ENCODE results near the gene FCHSD2.

The FCHSD2 gene

DNA sequence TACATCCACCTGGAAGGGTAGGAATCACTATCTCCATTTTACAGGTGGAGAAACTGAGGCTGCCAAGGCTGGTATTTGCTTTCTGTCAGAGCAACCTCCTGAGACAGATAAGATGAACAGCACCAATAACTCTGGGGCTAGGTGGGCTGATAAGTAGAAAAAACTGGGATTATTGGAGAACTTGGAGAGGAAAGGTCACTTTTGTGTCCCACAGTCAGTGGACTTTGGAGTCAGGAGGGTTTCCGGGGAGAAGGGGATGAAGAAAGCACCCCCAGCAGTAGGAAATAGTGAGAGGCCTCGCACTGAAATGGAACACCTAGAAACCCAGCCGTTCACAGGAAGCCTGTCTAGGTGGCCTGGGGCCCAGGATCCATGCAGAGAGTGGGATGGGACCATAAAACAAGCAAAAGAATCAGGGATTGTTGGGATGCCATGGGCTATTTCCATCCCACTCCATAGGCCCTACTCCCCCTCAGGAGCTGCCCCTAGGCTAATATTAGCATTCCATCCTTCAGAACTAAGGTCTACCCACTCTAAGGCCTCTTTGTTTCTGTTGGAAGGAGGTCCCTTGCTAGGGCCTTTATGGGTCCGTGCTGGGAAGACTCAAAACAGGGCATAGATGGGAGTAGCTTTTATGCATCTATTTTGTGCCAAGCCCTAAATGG is 31.0 kb upstream of the FCHSD2 start:
- DNase-seq (ENCODE audit: low spot score): no peak

DNA sequence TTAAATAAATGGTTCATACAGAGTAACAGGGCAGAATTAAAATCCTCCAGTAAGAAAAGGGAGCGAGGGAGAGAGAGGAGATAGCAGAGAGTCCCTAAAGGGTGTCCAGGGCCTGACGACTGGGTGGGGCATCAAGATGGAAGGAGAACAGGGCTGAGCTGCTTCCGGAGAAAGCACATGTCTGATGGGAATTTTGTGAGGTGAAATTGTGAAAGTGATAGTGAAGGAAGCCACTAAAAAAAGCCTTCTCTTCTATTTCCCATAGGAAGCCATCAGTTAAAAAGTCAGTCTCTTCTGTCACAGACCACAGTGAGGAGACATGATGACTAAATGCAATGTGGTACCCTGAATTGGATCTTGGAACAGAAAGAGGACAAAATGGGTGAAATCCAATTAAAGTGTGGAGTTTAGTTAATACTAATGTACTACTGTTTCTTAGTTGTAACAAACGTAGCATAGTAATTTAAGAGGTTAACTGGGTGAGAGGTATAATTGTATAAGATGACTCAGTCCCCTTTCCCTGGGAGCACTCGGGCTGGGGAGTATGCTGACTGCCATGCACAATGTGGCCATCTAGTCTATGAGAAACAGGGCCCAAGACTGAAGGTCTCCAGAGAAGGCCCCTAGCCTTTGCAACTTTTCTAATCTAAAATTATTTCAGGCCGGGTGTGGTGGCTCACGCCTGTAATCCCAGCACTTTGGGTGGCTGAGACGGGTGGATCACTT is 29.5 kb upstream of the FCHSD2 start:
- DNase-seq (ENCODE audit: low spot score): no peak

DNA sequence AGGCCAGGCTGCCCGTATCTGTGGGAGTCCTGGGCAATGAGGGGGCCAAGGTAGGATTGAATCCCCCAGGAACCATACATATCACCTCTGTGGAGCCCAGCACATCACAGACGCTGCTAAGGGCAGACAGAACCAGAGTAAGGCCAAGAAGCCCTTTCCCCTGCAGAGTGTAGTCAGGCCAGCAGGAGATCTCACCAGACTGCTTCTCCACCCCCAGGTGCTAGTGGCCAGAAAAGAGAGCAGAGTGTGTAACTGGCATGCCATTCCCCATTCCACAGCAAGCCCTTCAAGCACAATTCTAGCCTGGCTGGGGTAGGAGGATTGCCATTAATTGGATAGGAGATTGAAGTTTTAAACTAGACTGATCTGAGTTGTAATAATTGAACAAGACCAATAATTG is 28.0 kb upstream of the FCHSD2 start:
- DNase-seq (ENCODE audit: low spot score): no peak

DNA sequence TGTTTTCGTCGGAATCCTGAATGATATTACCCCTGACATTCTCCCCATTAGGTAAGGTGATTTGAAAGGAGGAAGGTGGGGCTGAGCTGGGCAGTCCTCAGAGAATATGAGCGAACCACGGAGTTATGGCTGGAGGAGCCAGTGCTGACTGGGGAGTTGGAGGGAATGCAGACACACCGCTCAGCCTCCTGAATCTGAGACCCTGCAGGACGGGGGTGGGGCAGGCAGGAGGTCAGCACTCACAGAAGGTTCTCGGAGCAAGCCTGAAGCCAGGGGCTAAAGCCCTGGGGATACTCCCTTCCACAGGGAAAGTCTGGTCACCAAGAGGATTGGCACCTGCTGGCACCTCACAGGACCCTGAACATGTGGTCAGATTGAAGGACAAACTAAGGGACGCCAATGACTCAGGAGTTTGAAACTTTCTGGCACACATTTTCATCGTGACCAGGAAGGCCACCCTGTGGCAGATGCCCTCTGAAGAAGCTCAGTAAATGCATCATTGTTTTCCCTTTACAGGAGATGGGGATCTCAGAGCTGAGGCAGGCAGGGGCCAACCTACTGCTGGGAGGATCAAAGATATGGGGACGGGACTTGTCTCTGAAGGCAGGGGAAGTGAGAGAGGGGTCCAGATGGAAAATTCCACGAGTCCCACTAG is 26.9 kb upstream of the FCHSD2 start:
- no peak for DNase-seq (ENCODE audit: low spot score)

DNA sequence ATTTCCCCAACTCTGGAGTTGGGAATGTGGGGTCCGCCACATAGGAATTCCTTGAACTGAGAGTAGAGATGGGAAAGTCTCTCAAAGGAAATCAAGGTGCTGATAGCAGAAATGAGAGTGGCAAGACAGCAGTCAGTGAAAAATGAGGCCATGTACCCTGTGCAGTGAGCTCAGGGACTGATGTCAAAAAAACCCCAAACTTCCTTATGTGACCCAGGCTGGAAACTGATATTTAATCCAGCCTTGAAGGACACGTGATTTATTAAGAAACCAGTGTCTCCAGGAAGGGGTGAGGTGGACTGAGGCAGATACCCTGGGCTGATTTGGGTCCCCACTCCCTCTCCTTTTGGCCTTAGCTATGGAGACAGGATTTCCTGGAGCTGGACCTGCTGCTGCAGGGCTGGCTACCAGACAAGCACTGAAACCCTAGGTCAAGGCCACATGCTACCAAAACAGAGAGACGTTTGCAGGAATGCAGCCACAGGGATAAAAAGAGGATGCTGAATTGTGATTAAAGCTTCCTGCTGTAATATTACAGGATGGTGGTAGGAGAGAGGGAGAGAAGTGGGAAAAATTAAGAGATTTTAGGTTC is 25.3 kb upstream of the FCHSD2 start:
- no peak for DNase-seq (ENCODE audit: low spot score)

DNA sequence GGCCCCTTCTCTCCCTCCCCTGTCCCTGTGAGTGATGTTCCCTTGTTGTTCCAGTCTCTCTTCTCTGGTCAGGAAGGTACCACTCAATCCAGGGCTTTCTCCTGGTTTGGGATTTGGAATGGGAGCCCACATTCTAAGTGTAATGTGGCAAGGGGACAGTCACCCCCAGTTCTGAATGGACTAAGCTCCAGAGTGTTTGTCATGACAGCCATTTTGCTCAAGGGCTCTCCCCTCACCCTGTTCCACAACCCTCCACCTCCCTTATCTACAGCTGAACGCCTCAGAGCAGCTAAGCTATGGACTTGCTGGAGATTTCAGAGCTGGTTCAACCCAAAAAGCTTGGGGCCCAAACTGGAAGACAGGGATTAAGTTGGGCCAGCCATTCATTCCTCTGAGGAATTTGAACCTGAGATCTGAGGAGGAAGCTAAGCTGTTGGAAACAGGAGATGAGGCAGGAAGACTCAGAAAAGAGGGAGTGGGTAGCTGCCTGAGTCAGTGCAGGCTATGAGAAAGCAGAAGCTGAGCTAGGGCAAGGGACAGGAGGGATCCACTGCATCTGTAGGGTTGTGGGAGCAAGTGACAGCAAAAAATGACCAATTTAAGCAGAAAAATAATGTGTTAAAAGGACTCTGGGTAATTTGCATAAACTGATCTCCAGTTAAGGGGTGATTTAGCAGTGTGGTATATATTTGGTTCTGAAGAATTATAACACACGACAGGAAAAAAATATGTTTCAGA is 22.9 kb upstream of the FCHSD2 start:
- DNase-seq (ENCODE audit: low spot score): no peak

DNA sequence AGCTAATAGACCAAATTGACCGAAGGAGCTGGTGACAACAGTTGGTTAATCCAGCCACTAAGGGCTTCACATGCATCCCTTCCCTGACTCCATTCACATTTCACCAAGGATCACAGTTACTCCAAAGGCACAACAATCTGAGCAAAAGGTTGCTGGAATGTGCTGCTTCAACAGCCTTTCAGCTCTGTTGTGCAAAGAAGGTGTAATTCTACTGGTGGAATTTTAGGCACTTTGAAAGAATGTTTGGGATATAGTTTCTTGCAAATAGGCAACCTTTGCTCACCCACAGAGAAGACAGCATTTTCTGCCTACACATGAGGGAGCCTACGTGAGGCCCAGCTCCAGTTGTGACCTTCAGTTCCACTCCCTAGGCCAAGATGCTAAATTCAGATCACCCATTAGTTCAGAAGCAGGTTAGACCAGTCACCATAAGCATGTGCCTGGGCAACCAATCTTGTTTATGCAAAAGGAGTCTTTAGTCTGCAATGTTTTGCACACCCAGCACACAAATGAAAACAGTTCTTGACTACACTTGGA is 21.6 kb upstream of the FCHSD2 start:
- DNase-seq (ENCODE audit: low spot score): no peak

DNA sequence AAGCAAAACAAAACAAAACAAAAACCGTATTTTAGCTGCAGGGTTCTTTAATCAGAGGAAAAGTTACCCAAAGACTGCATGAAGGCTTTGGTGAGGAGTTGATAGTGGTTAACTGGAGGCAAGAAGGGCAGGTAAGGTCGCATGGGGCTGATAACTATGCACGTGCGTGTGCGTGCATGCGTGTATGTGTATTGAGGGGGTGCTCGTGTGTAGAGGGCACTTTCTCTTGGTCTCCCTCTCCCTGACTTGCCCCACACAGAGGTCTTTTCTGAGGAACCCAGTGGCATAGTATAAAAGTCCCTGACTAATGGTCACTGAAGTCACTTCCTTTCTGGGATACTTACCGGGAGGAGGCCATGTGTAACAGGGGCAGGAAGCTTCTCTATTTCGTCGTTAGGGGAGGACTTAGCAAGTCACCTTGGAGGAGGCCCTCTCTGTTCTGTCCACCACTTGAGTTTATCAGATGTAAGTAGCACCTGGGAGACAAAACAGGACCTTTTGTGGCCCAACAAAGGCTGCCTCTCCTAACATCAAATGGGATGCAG is 20.1 kb upstream of the FCHSD2 start:
- no peak for DNase-seq (ENCODE audit: low spot score)

DNA sequence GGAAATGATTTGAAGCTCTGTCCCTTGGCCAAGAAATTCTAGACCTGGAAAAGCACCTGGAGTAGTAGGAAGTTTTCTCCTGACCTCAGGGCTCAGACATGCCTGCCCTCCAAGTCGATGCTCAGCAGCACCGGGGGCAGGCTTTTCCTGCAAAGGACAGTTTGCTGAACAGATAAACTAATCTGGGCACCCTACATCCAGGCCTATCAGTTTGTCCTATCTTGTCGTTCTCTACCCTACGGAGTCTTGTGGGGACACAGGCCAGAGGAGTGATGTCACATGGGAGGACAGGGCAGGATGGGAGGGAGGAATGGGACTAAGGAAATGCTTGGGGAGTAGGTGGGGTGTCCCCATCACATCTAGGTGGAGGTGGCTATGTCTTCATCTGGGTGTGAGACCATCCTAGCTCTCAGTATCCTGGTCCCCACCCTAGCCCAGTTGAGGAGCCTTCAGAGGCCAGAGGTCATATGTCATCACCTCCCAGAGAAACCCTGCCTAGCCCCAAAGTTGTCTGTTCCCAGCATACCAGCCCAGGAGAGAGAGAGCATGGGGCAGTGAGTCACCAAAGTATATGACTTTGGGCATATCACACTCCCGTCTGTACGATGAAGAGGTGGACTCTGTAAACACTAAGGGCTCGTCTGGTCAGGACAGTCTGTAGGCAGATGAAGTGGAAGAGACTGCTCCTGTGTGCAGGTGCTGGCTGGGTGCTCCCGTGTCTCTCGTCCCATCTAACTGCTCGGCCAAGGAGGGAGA is 18.1 kb upstream of the FCHSD2 start:
- DNase-seq (ENCODE audit: low spot score): no peak

DNA sequence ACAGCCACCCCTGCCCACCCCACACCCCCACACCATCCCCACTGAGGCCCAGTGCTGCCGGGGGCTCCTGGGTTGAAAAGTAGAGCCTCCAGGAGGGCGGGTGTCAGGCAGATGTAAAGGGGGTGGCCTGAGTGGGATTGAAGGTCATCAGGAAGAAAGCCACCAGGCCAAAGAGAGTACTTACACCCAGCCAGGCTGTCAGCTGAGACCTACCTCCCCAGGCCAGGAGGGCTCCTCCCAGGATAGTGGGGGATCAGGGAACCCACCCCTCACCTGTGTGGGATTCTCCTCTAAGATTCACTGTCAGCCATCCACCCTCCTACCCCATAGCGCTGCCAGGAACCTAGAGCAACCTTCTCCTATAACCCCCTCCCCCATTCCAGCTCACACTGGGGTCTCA is 17.2 kb upstream of the FCHSD2 start:
- DNase-seq (ENCODE audit: low spot score): no peak

DNA sequence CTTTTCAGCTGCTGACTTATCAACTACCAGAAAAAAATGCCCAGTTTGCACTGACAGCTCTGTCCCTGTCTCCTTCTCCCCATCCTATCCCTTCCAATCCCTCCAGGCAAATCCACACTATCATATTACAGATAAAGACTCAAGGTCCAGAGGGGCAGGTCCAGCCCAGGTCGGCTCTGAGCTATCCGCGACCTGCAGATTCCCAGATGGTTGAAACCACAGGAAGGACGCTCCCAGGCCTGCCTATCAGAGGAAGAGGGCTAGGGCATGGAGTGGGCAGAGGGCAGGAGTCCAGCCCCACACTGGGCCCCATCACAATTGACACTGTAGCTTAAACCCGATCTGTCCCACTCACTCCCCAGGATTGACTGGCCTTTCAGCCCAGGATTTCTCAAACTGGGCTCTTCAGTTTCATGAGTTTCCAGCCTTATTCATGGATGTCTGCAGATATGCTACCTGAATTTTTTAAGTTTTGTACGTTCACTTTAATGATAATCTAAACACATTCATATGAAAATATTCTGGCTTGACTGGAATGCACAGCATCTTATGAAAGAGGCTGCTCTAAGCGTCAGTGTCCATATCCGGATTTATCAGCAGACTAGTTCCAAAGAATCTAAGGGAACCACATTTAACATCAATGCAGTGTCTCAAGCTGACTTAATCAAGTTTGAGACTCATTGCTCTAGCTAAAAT is 16.4 kb upstream of the FCHSD2 start:
- DNase-seq (ENCODE audit: low spot score): no peak

DNA sequence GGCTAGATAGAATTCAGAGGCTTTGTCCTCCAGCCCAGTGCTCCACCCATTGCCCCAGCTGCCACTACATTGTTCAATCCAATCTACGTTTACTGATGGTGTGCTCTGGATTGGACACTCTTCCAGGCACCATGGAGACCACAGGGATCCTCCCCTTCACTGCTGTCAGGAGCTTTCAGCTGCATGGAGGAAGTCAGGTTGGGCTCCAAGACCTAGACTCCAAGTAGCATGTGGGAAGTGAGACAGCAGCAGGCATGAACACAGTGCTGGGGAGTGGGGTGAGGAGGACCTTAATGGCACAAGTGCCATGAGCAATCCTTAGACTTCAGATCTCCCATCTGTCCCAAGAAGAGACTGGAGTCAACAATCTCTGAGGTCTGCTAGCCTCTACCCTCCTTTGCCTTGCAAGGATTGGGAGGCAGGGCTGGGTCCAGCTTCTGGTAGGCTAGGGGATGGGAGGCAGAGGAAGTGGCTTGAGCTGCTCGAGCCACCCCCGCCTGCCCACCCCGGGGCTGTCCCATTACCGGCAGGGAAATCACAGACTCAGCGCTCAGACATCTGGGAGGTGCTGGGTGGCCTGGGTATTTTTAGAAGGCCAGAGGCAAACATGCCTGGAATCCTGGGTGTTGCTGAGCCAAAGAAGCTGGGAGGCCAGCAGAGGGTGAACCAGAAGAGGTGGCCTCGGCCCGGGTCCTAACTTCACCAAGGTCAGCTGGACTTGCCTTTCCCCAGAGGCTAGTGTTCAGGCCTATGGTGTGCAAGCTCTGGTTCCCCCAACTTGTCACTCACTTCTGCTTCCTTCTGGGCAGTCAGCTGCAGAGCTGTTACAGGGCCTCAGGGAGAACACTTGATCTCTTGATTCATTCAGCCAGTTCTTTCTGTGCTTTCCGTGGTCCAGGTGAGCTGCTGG is 15.2 kb upstream of the FCHSD2 start:
- DNase-seq (ENCODE audit: low spot score): peak; percentile 69

DNA sequence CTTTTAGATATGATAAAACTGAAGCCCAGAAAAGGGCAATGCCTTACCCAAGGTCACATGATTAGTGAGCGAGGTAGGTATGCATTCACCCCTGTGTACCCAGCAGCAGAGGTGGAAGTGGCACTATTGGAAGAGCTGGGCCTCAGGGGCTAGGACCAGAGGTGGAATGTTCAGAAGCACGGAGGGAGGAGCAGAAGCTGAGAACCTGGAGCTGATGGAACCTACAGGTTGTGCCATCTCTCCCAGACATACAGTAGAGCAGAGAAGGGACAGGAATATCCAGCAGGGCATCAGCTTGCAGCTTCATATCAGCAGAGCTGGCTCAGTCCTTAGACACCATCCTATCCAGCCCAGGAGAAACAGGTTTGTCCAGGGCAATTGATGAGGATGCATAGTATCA is 14.6 kb upstream of the FCHSD2 start:
- no peak for DNase-seq (ENCODE audit: low spot score)

DNA sequence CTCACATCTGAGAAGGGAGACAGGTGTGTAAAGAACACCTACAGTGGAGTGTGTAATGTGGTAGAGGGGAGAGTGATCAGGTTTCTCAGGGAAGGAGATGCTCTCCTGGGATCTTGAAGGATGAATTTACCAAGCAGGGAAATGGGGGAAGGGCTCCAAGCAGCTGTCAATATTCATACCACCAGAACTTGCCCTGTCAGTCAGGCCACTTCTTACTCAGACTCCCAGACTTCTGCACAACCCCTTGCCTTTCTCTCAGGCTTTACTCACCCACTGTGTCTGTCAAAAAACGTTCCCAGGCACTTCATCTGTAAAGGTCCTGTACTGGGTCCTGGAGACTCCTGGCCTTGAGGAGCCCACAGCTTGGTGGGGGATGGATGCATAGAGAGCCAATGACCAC is 14.0 kb upstream of the FCHSD2 start:
- DNase-seq (ENCODE audit: low spot score): no peak

DNA sequence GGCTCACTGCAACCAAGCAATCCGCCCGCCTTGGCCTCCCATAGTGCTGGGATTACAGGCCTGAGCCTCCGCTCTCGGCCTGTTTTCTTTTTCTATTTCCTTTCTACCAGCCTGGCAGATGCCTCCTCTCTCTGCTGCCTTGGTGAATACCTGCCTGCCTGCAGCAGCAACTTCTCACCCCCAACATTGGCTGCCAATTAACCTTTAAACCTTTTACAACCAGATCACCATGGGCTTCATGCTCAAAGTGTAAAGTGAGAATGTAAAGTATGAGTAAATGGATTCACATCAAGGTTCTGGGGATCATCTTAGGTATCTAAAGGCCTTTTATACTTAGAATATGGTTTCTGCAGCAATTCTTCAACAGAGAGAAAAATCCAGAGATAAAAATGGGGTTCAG is 13.0 kb upstream of the FCHSD2 start:
- DNase-seq (ENCODE audit: low spot score): no peak

DNA sequence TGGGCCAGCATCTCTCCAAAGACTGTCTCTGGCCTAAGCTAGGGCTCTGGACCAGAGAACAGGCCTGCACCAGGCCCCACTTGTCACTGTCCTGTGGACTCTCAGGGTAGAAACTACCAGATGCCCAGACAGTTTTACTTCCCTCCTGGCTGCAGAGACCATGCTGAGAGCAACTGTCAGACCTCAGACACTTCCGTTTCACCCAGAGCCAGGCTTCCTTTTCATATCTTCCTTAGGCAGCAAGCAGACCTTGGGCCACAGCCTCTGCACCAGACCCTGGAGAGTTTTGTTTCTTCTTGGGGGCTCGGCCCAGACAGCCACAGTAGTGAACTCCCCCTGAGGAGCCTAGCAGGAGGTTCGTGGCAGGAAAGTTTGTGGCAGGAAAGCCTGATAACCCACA is 12.1 kb upstream of the FCHSD2 start:
- DNase-seq (ENCODE audit: low spot score): no peak

DNA sequence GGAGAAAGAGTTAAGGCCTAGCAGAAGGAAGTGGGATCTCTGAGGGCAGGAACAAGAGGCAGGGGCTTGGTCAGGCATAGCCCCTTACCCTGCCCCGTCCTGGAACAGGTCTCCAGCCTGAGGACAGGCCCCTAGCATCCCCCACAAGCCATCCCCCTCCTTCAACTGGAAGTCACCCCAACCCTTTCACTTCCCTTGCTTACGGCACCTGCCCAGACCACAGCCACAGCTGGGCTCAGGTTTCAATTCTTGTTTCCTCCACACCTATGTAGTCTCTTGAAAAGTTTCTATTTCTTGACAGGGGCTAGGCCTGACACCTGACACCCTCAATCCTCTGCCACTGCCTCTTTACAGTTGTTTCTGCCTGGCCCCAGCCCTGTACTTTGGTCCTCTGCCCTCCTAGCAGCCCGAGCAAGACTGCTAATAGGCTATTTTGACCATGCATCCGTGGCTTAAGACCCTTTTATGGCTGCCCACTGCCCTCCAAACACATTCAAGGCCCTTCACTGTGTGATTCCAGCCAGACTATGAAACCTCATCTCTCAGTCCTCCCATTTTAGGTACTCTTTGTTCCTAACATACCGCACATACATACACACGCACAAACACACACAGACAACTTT is 10.9 kb upstream of the FCHSD2 start:
- no peak for DNase-seq (ENCODE audit: low spot score)

DNA sequence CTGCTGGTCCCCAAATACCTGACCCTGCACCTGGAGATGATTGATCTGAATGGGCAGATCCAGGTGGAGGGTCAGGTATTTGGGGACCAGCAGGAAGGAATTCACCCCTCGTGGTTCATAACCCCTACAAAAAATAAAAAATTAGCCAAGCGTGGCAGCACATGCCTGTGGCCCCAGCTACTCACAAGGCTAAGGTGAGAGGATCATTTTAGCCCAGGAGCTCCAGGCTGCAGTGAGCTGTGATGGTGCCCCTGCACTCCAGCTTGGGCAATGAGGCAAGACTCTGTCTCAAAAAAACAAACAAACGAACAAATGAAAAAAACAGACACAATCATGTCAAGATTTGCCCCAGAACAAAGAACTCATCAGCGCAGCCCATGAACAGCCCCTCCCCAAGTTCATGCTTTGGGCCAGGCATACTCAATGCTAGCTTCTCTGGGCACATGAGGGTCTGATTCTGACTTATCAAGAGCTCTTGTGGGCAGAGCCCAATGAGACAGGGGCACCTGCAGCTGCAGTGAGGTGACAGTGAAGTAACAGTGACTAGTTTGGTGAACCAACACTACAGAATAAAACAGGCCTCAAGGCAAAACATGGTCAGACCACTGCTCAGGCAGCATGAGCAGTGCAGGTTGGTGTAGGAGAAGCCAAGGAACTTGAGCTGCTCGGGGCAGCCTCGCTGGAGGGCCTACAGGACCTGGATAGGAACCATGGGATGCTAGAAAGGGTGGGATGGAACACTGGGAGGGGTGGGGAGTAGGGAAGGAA is 10.2 kb upstream of the FCHSD2 start:
- no peak for DNase-seq (ENCODE audit: low spot score)
